NCI-H446 (cell line): ENCODE measurements around the gene PTP4A1.

Experiments
- DNase-seq, 2 experiments: peaks; one replicate each; lab custom pipeline; 2025; lab: John Stamatoyannopoulos, UW

The PTP4A1 gene

DNA sequence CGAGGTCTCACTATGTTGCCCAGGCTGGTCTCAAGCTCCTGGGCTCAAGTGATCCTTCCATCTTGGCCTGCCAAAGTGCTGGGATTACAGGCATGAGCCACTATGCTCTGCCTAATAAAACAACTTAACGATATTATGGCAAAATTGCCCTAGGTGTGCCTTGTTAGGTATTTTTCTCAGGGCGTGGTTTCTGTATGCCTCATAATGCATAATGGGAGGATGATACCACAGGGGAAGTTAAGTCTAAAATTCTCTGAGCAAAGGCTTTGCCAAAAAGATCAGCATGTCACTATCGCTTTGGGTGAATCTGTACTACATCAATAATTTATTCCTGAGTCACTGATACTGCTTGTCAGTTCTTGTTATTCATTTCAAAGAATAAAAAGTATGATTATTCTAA is 15.9 kb upstream of the PTP4A1 start:
- DNase-seq = no peak

DNA sequence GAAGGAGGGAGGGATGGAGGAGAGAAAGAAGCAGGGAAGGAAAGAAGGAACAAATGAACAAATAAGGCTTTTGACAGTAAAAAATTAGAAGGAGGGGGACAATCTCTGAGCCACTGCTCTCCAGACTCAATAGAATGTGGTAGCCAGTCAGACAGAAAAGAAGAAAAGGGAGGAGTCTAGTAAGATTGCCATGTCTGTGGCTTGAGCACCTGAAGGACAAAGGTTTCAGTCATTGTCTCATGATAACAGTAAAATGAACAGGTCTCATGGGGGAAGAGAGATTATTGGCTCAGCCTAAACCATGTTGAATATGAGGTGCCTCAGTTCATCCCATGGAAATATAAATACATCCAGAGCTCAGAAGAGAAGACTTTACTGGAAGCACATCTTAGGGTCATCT is 14.0 kb upstream of the PTP4A1 start:
- no peak for DNase-seq

DNA sequence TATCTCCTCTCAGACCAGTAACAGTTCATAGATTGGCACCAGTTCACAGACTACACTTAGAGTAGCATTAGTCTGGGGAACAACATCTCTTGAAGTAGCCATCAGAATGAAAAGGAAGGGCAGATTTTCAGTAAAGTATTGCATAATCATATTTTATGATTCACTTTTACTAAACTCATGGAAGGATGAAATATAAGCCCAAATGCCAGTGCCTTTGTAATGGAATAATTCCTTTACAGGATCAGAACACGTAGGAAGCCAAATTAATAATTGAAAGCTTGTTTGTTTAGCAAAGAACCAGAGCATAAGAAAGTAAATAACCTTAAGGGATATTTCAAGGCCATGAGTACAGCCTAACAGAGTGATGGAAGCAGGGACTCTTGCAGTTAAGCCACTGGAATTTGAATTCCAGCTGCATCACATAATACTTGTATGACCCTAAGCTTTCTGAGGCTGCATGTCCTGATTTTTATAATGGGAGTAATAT is 11.4 kb upstream of the PTP4A1 start:
- DNase-seq = no peak

DNA sequence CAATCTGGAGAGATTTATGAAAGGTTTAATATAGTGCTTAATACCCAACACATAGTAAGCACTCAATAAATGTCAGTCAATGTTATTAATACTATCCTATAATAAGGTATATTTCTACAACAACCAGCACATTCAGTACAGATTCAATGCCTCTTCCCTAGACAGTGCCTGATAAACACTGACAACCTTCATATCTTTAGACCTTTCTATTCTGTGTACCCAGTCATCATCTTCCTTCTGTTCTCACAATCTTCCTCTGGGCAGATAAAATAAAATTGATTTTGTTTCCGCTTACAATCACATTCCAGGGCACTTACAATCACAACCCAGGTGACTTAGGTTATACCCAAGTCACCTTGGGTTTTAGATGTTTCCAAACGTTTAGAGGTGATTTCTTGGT is 11.0 kb upstream of the PTP4A1 start:
- DNase-seq = no peak

DNA sequence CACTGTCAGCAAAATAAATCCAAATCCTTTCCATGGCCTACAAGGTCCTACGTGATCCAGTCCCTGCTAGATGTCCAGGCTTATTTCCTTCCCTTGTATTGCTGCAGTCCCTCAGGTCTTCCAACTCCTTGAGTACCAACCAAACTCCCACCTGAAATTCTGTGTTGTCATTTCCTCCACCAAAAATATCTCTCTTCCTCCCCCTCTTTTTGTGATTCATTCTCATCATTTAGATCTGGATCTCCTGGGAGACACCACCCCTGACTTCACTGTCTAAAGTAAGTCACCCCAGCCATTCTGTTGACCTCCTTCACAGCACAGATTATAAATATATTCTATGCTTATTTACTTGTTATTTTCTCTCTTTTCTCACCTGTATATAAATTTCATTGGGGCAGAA is 9.0 kb upstream of the PTP4A1 start:
- DNase-seq = no peak

DNA sequence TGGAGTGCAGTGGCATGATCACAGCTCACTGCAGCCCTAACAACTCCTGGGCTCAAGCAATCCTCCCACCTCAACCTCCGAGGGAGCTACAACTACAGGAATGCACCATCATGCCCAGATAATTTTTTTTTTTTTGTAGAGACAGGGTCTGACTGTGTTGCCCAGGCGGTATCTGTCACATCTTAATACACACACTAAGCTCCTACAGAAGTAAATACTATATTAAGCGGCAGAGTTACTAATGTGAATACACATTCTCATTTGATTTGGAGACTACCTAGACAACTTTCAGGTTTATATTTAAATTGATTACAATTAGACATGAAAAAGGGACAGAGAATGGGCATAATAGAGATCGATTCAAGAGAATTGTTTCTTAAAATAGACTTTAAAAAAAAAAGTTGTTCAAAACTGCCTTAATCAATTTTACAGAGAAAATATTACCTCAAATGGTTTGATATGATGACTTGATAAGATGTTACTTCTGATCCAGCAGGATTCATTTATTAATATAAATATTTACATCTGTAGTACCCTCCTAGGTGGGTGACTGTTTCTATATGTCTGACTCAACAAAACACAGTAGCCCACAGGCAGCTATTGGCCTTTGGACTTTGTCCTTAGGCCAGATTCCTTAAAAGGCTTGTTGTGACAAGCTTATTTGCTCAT is 7.1 kb upstream of the PTP4A1 start:
- no peak for DNase-seq

DNA sequence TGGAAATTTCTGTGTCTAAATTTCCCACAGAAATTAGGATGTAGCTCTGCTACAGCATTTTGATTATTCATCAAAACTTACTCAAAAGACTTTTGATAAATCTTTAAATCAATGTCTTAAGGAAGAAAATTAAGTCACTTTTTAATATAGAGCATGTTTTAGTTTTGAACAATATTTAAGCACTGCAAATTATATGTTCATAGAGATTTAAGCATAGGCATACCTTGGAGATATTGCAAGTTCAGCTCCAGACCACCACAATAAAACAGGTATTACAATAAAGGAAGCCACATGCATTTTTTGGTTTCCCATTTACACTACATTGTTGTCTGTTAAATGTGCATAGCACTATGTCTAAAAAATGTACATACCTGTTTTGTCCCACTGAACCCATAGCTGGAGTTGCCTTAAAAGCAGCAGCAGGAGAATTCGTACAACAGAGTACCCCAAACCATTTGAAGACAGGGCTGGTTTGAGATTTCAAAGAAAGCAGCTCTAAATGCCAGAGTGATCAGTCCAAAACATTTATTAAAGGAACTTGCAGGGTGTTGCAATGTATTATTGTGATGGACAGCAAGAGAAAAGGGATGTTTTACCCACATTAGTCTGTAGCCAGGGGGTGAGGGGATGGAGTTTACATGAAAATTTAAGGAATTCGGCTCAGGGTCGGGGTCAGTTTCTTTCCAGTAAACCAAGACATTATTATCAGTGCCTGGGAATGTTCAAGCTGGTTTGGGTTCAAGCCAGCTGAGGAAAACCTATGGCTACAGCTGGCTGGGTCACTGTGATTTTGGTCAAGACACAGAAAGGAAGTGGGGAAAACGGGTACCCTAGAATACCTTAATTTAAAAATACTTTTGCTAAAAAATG is 6.3 kb upstream of the PTP4A1 start:
- DNase-seq = no peak

DNA sequence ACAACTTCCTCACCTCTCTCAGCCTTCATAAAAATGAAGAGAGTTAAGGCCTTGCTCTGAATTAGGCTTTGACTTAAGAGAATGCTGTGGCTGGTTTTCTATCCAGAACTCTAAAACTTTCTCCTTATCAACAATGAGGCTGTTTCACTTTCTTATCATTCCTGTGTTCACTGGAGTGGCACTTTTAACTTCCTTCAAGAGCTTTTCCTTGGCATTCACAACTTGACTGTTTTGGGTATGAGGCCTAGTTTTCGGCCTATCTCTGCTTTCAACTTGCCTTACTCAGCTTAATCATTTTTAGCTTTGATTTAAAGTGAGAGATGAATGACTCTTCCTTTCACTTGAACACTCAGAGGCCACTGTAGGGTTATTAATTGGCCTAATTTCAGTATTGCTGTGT is 4.3 kb upstream of the PTP4A1 start:
- DNase-seq = no peak

DNA sequence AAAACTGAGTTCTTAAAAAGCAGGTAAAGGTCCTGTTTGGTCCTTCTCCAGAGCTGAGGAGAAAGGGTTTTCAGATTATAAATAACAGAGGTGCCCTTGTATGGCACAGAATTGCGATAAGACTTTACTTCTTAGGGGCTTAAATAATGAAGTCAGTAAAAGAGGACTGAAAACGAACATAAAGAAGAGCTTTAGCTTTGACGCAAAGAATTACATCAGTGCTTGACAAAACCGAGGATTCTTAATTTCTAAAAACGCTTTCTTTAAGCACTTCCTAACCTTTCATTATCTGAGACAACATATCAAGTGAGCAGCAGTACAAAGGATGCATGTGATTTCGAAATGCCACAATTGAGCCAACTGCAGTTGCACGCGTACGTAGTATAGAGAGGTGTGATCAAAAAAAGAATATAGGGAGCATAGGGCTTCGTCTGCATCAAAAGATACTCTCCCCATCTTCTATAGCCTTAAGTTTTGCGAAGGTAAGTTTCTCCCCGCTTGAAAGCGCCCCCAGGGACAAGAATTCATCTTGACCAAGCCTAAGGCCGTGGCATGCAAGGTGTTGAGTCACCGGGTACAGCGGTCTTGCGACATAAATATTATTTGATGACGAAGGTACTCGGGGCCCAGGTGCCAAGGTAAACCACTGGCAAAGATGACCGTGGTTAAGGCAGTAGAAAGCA is 778 bp upstream of the PTP4A1 start:
- DNase-seq = no peak

DNA sequence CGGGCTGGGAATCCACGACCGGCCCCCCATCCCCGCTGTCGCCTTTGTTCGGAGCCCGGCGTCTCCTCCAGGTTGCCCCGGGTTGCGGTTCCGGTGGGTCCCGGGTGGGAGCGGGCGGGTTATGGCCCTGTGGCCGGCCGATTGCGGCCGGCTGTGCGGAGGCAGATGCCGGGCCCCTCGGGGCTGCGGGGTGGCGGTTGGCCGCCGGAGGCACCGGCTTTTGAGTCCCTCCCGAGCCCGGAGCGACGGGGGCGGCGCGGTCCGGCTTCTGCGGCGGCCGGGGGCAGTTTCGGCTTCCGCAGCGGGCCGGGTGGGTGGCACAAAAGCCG is 431 bp downstream of the PTP4A1 start:
- DNase-seq = no peak

DNA sequence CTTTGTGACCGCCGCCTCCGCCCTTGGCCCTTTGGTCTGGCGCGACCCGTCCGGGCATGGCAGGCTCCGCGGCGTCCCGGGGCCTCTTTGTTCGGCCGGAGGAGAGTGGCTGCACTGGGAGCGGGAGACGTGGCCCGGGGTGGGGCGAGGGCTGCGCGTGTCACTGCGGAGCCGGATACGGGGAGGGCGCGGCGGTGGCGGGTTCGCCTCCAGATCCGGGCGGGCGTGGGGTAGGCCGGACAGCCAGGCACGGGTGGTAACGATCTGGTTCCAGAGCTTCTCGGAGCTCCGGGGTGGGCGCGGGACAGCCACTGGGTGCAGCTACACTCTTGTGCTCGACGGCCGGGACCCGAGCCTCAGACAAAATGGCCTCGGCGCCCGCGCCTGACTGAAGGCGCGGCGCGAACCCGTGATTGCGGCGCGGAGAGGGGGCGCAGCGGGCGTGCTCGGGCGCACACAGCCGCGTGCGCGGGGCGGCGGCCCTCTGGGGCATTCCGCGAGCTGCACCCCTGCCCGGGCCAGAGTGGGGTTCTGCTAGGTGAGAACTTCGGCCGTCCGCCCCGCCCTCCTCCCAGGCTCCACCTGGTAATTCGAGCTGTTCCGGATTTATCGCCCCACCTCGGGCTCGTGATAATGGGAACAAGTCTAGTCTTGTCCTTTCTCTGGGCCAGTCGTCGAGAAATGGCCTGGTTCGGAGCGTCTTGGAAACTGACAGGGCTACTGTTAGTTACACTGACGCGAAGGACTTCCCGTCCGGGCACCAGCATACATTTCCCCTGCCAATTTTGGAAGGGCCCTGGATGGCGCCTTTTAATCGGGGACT is 1.0 kb downstream of the PTP4A1 start:
- peak; percentile 31 to 65 for DNase-seq

DNA sequence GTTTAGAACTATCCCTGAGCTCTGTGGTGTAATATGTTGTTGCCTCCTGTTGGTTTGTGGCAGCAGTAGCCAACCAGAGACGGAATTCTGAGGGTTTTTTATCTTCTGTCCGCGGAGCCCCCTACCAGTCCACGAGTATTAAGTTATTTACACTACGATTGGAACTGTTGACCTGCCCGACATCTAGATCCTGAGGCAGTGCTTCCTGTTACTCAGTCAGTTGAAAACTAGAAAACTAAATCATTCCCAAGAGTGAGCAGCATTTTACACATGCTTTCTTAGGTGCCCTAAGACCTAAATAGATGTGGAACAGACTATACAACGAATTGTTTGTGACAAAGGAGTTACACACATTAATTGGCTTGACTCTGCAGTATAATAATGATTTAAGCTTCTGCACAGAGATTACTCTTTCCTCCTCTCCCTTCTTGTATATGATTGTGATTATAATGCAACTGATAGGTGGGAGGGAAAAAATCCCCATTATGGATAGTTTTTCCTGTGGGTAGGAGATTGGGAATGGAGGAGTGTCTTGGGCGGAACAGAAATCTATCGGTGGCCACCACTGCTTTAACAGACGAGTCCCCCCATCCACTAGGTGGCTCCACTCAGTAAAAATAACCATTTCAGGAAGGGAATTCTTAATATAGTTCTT is 1.7 kb downstream of the PTP4A1 start:
- peak; percentile 12 to 55 for DNase-seq

DNA sequence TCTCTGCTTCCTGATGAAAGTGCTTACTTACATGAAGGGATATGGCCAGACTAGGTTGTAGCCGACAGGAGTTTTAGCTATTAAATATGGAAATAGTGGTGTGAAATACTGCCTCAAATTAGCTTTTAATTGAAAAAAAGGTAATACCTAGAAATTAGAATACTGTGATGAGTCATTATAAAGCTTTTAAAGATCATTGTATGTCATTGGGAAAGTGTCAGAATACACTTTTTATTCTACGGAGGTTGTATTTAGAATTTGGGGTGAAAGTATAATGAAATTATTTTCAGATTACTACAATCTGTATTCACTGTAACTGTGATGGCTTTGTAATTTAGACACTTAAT is 2.2 kb downstream of the PTP4A1 start:
- DNase-seq = no peak

DNA sequence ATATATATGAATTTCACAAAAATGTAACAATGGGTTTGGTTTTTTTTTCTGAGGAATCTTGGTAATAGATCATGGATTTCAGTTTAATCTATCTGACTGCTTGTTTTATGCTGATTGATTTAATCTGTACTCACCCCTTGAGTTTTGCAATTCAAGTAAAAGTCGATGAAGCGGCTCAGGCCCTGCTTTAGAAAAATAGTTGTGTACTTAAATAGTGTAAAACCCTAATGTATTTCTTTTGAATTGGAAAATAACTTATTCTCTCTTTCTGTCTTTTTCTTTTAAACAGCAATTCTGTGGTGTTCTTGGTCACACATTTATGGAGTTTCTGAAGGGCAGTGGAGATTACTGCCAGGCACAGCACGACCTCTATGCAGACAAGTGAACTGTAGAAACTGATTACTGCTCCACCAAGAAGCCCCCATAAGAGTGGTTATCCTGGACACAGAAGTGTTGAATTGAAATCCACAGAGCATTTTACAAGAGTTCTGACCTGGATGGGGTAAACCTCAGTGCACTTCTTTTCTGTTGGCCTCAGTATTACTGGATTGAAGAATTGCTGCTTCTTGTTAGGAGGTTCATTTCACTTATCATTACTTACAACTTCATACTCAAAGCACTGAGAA is 4.0 kb downstream of the PTP4A1 start:
- no peak for DNase-seq

DNA sequence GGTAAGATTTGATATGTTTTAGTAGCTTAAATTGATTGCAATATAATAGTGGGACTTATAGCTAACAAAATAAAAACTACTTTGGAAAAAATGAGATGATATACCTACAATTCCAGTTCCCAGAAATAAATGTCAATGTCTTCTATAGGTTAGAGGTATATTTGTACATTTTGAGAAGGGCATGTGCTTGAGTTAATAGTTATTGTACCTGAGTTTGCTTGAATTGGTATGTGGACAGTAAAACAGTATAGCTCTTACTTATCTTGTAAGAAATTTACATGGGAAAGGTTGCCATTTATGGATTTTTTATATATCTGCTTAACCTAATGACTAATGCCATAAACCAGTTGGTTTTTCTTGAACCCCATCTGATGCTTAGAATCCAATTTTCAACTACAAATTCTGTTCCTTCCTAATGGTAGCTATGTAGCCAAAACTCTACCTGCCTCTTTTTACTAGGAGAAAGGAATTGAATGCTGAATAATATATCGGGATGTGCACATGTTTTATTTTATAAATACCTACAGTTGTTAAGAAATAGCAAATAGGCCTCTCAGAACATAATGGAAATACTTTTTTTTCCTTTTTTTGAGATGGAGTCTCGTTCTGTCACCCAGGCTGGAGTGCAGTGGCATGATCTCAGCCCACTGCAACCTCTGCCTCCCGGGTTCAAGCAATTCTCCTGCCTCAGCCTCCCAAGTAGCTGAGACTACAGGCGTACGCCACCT is 4.9 kb downstream of the PTP4A1 start:
- no peak for DNase-seq

DNA sequence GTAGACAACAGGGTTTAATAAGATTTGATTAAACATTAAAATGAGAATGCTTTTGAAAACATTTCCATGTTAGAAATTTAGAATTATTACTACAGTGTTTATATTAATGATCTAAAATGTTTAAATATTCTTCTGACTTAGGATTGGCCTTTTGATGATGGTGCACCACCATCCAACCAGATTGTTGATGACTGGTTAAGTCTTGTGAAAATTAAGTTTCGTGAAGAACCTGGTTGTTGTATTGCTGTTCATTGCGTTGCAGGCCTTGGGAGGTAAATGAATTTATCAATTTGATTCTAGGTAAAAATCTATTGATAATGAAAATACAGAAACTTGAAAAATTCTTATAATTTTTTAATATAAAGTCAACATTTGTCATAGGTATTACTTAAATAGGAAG is 6.5 kb downstream of the PTP4A1 start:
- DNase-seq = no peak

DNA sequence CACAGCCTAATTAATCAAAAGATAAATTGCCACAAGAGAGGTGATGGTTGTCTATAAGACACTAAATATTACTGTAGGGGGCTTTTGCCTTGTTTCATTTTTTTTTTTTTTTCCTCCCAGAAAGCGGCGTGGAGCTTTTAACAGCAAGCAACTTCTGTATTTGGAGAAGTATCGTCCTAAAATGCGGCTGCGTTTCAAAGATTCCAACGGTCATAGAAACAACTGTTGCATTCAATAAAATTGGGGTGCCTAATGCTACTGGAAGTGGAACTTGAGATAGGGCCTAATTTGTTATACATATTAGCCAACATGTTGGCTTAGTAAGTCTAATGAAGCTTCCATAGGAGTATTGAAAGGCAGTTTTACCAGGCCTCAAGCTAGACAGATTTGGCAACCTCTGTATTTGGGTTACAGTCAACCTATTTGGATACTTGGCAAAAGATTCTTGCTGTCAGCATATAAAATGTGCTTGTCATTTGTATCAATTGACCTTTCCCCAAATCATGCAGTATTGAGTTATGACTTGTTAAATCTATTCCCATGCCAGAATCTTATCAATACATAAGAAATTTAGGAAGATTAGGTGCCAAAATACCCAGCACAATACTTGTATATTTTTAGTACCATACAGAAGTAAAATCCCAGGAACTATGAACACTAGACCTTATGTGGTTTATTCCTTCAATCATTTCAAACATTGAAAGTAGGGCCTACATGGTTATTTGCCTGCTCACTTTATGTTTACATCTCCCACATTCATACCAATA is 7.8 kb downstream of the PTP4A1 start:
- DNase-seq = no peak

DNA sequence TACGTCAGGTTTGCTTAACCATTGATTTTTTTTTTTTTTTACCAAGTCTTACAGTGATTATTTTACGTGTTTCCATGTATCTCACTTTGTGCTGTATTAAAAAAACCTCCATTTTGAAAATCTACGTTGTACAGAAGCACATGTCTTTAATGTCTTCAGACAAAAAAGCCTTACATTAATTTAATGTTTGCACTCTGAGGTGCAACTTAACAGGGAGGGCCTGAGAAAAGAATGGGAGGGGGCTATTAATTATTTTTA is 8.4 kb downstream of the PTP4A1 start:
- DNase-seq = no peak

DNA sequence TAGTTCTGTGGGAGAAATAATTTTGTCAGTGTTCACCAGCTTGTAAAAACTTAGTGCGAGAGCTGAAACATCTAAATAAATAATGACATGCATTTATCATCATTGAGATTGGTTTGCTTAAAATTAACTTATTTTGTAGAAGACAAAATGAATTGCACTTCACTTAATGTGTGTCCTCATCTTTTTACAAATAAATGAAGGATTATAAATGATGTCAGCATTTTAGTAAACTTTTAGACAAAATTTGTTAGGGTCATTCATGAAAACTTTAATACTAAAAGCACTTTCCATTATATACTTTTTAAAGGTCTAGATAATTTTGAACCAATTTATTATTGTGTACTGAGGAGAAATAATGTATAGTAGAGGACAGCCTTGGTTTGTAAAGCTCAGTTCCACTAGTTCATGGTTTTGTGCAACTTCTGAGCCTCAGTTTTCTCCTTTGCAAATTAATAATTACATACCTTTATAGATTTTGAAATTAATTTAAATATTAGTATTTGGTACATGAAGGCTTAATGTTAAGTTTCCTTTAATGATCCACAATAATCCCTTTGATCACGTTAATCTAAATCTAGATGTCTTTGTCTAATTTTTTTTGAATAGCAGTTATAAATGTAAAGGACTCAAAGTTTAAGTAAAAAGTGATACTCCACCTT is 9.2 kb downstream of the PTP4A1 start:
- no peak for DNase-seq
